Neuronal stem cell (in vitro differentiated cells): ENCODE data around the gene ELMO1.

Experiments
- DNase-seq: peaks from one replicate; pipeline ENCODE4 v3.0.0-alpha.2; 2013; ENCODE audit warnings: low spot score
- H2AFZ ChIP-seq: one replicate; pipeline ENCODE4 v1.6.1; 2013; ENCODE audit warnings: mild to moderate bottlenecking, low read length, inconsistent platforms
- H2AK5ac ChIP-seq: 2 replicates; pipeline ENCODE4 v1.6.1; 2013; ENCODE audit warnings: low read depth, mild to moderate bottlenecking, inconsistent platforms, low read length, moderate library complexity, mixed read lengths
- H2BK120ac ChIP-seq: 2 replicates; pipeline ENCODE4 v1.6.1; 2013; ENCODE audit warnings: low read depth, mild to moderate bottlenecking, inconsistent platforms, low read length, moderate library complexity, mixed read lengths
- H2BK12ac ChIP-seq: one replicate; pipeline ENCODE4 v1.6.1; 2013; ENCODE audit warnings: low read length, inconsistent platforms
- H2BK15ac ChIP-seq: 2 replicates; pipeline ENCODE4 v1.6.1; 2013; ENCODE audit warnings: mild to moderate bottlenecking, low read length, inconsistent platforms, mixed read lengths
- H2BK5ac ChIP-seq: one replicate; pipeline ENCODE4 v1.6.1; 2013; ENCODE audit warnings: inconsistent platforms, mild to moderate bottlenecking, low read length, moderate library complexity
- H3K14ac ChIP-seq: one replicate; pipeline ENCODE4 v1.6.1; 2013; ENCODE audit warnings: low read length, inconsistent platforms
- H3K18ac ChIP-seq: 2 replicates; pipeline ENCODE4 v1.6.1; 2013; ENCODE audit warnings: low read length, inconsistent platforms
- H3K23ac ChIP-seq: 2 replicates; pipeline ENCODE4 v1.6.1; 2013; ENCODE audit warnings: low read depth, mild to moderate bottlenecking, mixed read lengths, low read length, inconsistent platforms; ENCODE audit not compliant: poor library complexity
- H3K27ac ChIP-seq: replicated peaks from 3 replicates; pipeline ENCODE4 v1.5.1; 2013; ENCODE audit warnings: low read length, inconsistent platforms
- H3K27me3 ChIP-seq, 3 experiments: 2 replicates each; pipeline ENCODE4 v1.6.1; 2013; ENCODE audit warnings: low read length in 3 of 3, mild to moderate bottlenecking in 2 of 3, inconsistent platforms in 1 of 3, low read depth in 1 of 3, mixed read lengths in 1 of 3, moderate library complexity in 1 of 3; ENCODE audit not compliant: control insufficient read depth in 3 of 3, insufficient read depth in 3 of 3
- H3K36me3 ChIP-seq, 2 donors: replicated peaks in 1 of 2; 2 replicates each; pipeline ENCODE4 v1.6.1; 2013; ENCODE audit warnings: low read length in 2 of 2; ENCODE audit not compliant: control insufficient read depth in 2 of 2, insufficient read depth in 2 of 2
- H3K4ac ChIP-seq: 2 replicates; pipeline ENCODE4 v1.6.1; 2013; ENCODE audit warnings: inconsistent platforms, mild to moderate bottlenecking, low read length, moderate library complexity
- H3K4me1 ChIP-seq, 2 donors: 1 replicate in 1 of 2; 2 replicates in 1 of 2; pipeline ENCODE4 v1.6.1; 2013; ENCODE audit warnings: low read length in 2 of 2, low read depth in 1 of 2; ENCODE audit not compliant: control insufficient read depth in 2 of 2, insufficient read depth in 1 of 2
- H3K4me2 ChIP-seq: one replicate; pipeline ENCODE4 v1.6.1; 2013; ENCODE audit warnings: mild to moderate bottlenecking, low read length, inconsistent platforms; ENCODE audit not compliant: insufficient read depth, poor library complexity, severe bottlenecking
- H3K4me3 ChIP-seq, 2 donors: 2 replicates each; pipeline ENCODE4 v1.5.1; 2013; ENCODE audit warnings: low read length in 2 of 2, mild to moderate bottlenecking in 2 of 2, inconsistent platforms in 1 of 2, moderate library complexity in 1 of 2
- H3K79me1 ChIP-seq: one replicate; pipeline ENCODE4 v1.6.1; 2013; ENCODE audit warnings: low read depth, mild to moderate bottlenecking, inconsistent platforms, low read length, moderate library complexity
- H3K9ac ChIP-seq: one replicate; pipeline ENCODE4 v1.6.1; 2013; ENCODE audit warnings: mild to moderate bottlenecking, low read depth, low read length, inconsistent platforms; ENCODE audit not compliant: poor library complexity
- H3K9me3 ChIP-seq, 2 donors: replicated peaks in 1 of 2; 2 replicates each; pipeline versions ENCODE3 to v1.6.1; 2013; ENCODE audit warnings: low read length in 2 of 2, mild to moderate bottlenecking in 2 of 2, inconsistent platforms in 1 of 2, low read depth in 1 of 2, mixed read lengths in 1 of 2, moderate library complexity in 1 of 2; ENCODE audit not compliant: control insufficient read depth in 2 of 2, insufficient read depth in 1 of 2
- H4K8ac ChIP-seq: one replicate; pipeline ENCODE4 v1.6.1; 2013; ENCODE audit warnings: low read depth, mild to moderate bottlenecking, inconsistent platforms, low read length, moderate library complexity
- H4K91ac ChIP-seq: one replicate; pipeline ENCODE4 v1.6.1; 2013; ENCODE audit warnings: low read length, low read depth, mild to moderate bottlenecking, inconsistent platforms; ENCODE audit not compliant: poor library complexity
- WGBS, 2 donors: extraction: QIAGEN DNeasy Blood & Tissue Kit; methylation state at CpG; one replicate each; pipeline ENCODE4 v1.1.7; 2013; ENCODE audit warnings: missing lambda C conversion rate in 2 of 2, mixed read lengths in 1 of 2; ENCODE audit not compliant: insufficient read length in 2 of 2, insufficient replicate concordance in 1 of 2; ENCODE audit errors: extremely low coverage in 2 of 2; 5-methylcytosine and 5-hydroxymethylcytosine counted together

The ELMO1 gene

GRCh38 chr7:36838616-36839225 lies 609.9 kb downstream of the ELMO1 start:
- H3K4me3 ChIP-seq, result no peak overlapping the region
- no peak overlapping the region for H3K27ac ChIP-seq
- H2AFZ ChIP-seq, result no peak overlapping the region
- H3K4me2 ChIP-seq, result no peak overlapping the region
- H2AK5ac ChIP-seq, result no peak overlapping the region
- H3K79me1 ChIP-seq, result no peaks in the 10 kb centered on the region
- no peaks in the 10 kb centered on the region for H3K36me3 ChIP-seq
- no peak overlapping the region for H2BK15ac ChIP-seq
- no peak overlapping the region for H3K14ac ChIP-seq
- no peak overlapping the region for H3K9ac ChIP-seq
- no peak overlapping the region for H2BK120ac ChIP-seq
- no peak overlapping the region for H4K91ac ChIP-seq
- no peak for DNase-seq
- H2BK5ac ChIP-seq, result no peak overlapping the region
- H3K4ac ChIP-seq, result no peak overlapping the region
- H3K23ac ChIP-seq, result no peak overlapping the region
- no peak overlapping the region for H4K8ac ChIP-seq
- no CpG with 5 or more reads among the region's 9 CpGs for WGBS, 2 donors
- H2BK12ac ChIP-seq, result no peak overlapping the region
- no peak overlapping the region for H3K18ac ChIP-seq
- H3K27me3 ChIP-seq, result peaks cover 0 to 3% (median 0%) of the 10 kb centered on the region in 3 experiments
- H3K4me1 ChIP-seq, result no peaks in the 10 kb centered on the region
- H3K9me3 ChIP-seq, result no peaks in the 10 kb centered on the region

- no peak overlapping the region for H2BK12ac ChIP-seq
- H3K9ac ChIP-seq, result no peak overlapping the region
- H3K9me3 ChIP-seq, result peaks cover 0 to 5% of the 10 kb centered on the region in 2 donors
- H3K36me3 ChIP-seq, result no peaks in the 10 kb centered on the region
- H4K8ac ChIP-seq, result no peak overlapping the region
- DNase-seq, result no peak
- H3K27ac ChIP-seq, result no peak overlapping the region
- no peak overlapping the region for H2AK5ac ChIP-seq
- no peak overlapping the region for H3K14ac ChIP-seq
- H2BK5ac ChIP-seq, result no peak overlapping the region
- H3K4me3 ChIP-seq, result no peak overlapping the region
- no peak overlapping the region for H3K18ac ChIP-seq
- H3K23ac ChIP-seq, result no peak overlapping the region
- no peak overlapping the region for H3K4ac ChIP-seq
- H3K79me1 ChIP-seq, result no peaks in the 10 kb centered on the region
- H2BK15ac ChIP-seq, result no peak overlapping the region
- H3K27me3 ChIP-seq, result peaks cover 0 to 3% (median 0%) of the 10 kb centered on the region in 3 experiments
- no CpG with 5 or more reads among the region's 2 CpGs for WGBS, 2 donors
- H2BK120ac ChIP-seq, result no peak overlapping the region
- H4K91ac ChIP-seq, result no peak overlapping the region
- H2AFZ ChIP-seq, result no peak overlapping the region
- H3K4me1 ChIP-seq, result no peaks in the 10 kb centered on the region
- no peak overlapping the region for H3K4me2 ChIP-seq
These were observed 617.6 kb downstream of the ELMO1 start for GRCh38 chr7:36831049-36831448.

- Histone ChIP-seq H3K23ac (no peak overlapping the region), H2BK12ac (no peak overlapping the region), H3K4me3 (no peak overlapping the region), H3K9me3 (peaks cover 0 to 5% of the 10 kb centered on the region in 2 donors), H3K79me1 (no peaks in the 10 kb centered on the region), H3K4me1 (no peaks in the 10 kb centered on the region), H3K18ac (no peak overlapping the region), H3K9ac (no peak overlapping the region), H2BK5ac (no peak overlapping the region), H3K36me3 (no peaks in the 10 kb centered on the region), H2AFZ (no peak overlapping the region), H4K91ac (no peak overlapping the region), H3K27ac (no peak overlapping the region), H3K4me2 (no peak overlapping the region), H2BK15ac (no peak overlapping the region), H3K14ac (no peak overlapping the region), H3K4ac (no peak overlapping the region), H2BK120ac (no peak overlapping the region), H4K8ac (no peak overlapping the region), H2AK5ac (no peak overlapping the region), H3K27me3 (no peaks in the 10 kb centered on the region)
- DNase-seq, result no peak
- WGBS, 2 donors, result no CpG with 5 or more reads among the region's 8 CpGs
These were observed 620.6 kb downstream of the ELMO1 start for GRCh38 chr7:36827726-36828703.

- no peaks in the 10 kb centered on the region for H3K27me3 ChIP-seq
- H3K9me3 ChIP-seq, result no peaks in the 10 kb centered on the region
- no peak overlapping the region for H3K14ac ChIP-seq
- no peak overlapping the region for H4K91ac ChIP-seq
- no peaks in the 10 kb centered on the region for H3K36me3 ChIP-seq
- H2BK120ac ChIP-seq, result no peak overlapping the region
- WGBS, 2 donors, result no CpG with 5 or more reads among the region's 4 CpGs
- H3K4me2 ChIP-seq, result no peak overlapping the region
- H3K79me1 ChIP-seq, result no peaks in the 10 kb centered on the region
- no peak overlapping the region for H2AFZ ChIP-seq
- H2AK5ac ChIP-seq, result no peak overlapping the region
- H4K8ac ChIP-seq, result no peak overlapping the region
- no peak overlapping the region for H3K4ac ChIP-seq
- H3K23ac ChIP-seq, result no peak overlapping the region
- H2BK5ac ChIP-seq, result no peak overlapping the region
- DNase-seq, result no peak
- no peak overlapping the region for H3K18ac ChIP-seq
- no peak overlapping the region for H2BK12ac ChIP-seq
- no peaks in the 10 kb centered on the region for H3K4me1 ChIP-seq
- no peak overlapping the region for H2BK15ac ChIP-seq
- H3K4me3 ChIP-seq, result no peak overlapping the region
- no peak overlapping the region for H3K9ac ChIP-seq
- H3K27ac ChIP-seq, result no peak overlapping the region
These were observed 623.2 kb downstream of the ELMO1 start for GRCh38 chr7:36825501-36825900.
